Hepatocyte (in vitro differentiated cells): ENCODE measurements around the gene ZNF587B. TPM values are rescaled to one million over a fixed set of nuclear protein-coding genes. Genes with fewer than 3 reads are reported as not detected.
"Not testable (repeated sequence)": the region's sequence is repeated elsewhere in the genome, so short reads cannot be mapped to it uniquely, and the experiment has no call there.

ENCODE experiments used
- DNase-seq: peaks from one replicate; pipeline ENCODE4 v3.0.0-alpha.2; 2016; ENCODE audit warnings: low spot score
- H2AFZ ChIP-seq: fragments of 200-600 bp; sonication (generic); 2 replicates; pipeline ENCODE4 v1.6.0; 2016; ENCODE audit warnings: antibody characterized with exemption, mild to moderate bottlenecking
- H3K27ac ChIP-seq: fragments of 200-600 bp; sonication (generic); 2 replicates; pipeline ENCODE4 v1.5.1; 2016; ENCODE audit warnings: mild to moderate bottlenecking
- H3K27me3 ChIP-seq: fragments of 200-600 bp; sonication (generic); 2 replicates; pipeline ENCODE4 v1.6.1; 2016
- H3K36me3 ChIP-seq: fragments of 200-600 bp; sonication (generic); replicated peaks from 2 replicates; pipeline ENCODE4 v1.5.1; 2016; ENCODE audit warnings: low read depth; ENCODE audit not compliant: insufficient read depth
- H3K4me1 ChIP-seq: fragments of 200-600 bp; sonication (generic); 2 replicates; pipeline ENCODE4 v1.5.1; 2016; ENCODE audit warnings: mild to moderate bottlenecking, moderate library complexity; ENCODE audit not compliant: insufficient read depth
- H3K4me2 ChIP-seq: fragments of 200-600 bp; sonication (generic); 2 replicates; pipeline ENCODE4 v1.6.0; 2016
- H3K4me3 ChIP-seq: fragments of 200-600 bp; sonication (generic); 2 replicates; pipeline ENCODE4 v1.5.1; 2016; ENCODE audit warnings: mild to moderate bottlenecking
- H3K79me2 ChIP-seq: fragments of 200-600 bp; sonication (generic); 2 replicates; pipeline ENCODE4 v1.6.0; 2017; ENCODE audit warnings: mild to moderate bottlenecking
- H3K9me2 ChIP-seq: fragments of 200-600 bp; sonication (generic); replicated peaks from 2 replicates; pipeline ENCODE4 v1.6.0; 2017; ENCODE audit warnings: mild to moderate bottlenecking; ENCODE audit not compliant: insufficient read depth
- H3K9me3 ChIP-seq: fragments of 200-600 bp; sonication (generic); 2 replicates; pipeline ENCODE4 v1.5.1; 2016; ENCODE audit warnings: low read depth, mild to moderate bottlenecking
- H4K20me1 ChIP-seq: fragments of 200-600 bp; sonication (generic); 2 replicates; pipeline ENCODE4 v1.6.0; 2016; ENCODE audit warnings: mild to moderate bottlenecking; ENCODE audit not compliant: insufficient read depth, poor library complexity, severe bottlenecking
- CTCF ChIP-seq: fragments of 200-600 bp; sonication (generic); IDR thresholded peaks from 2 replicates; pipeline ENCODE4 v1.5.1; 2016; ENCODE audit warnings: antibody characterized with exemption, mild to moderate bottlenecking; ENCODE audit not compliant: poor library complexity
- EZH2 ChIP-seq: fragments of 200-600 bp; sonication (generic); IDR thresholded peaks from 2 replicates; pipeline ENCODE4 v1.6.1; 2016; ENCODE audit warnings: antibody characterized with exemption, mild to moderate bottlenecking, borderline replicate concordance
- EZH2phosphoT487 ChIP-seq: fragments of 200-600 bp; sonication (generic); IDR thresholded peaks from one replicate; pipeline ENCODE4 v1.6.1; 2018; ENCODE audit warnings: antibody characterized with exemption, mild to moderate bottlenecking, low read depth, moderate library complexity; ENCODE audit not compliant: unreplicated experiment, severe bottlenecking
- WGBS: methylation state at CpG from one replicate; pipeline ENCODE4 v1.1.6; 2016; ENCODE audit warnings: low lambda C conversion rate; ENCODE audit errors: missing lambda C conversion rate; 5-methylcytosine and 5-hydroxymethylcytosine counted together
- polyA plus RNA-seq: library from polyadenylated mRNA; unstranded; fragments of >200 nt; fragmentation: Nextera tagmentation; extraction: Ambion mirVana; gene quantifications from 2 replicates; pipeline ENCODE4 v1.2.1, GENCODE V29; 2016
- total RNA-seq: library from RNA; depleted of rRNA; stranded (reverse); fragments of >200 nt; gene quantifications from 2 replicates; pipeline ENCODE4 v1.2.3, GENCODE V29; 2014

The ZNF587B gene
- total and polyA plus RNA-seq, 2 experiments from 2014 or later: 1.8 to 16.8 TPM

GRCh38 chr19:57825511-57825910, 4.6 kb upstream of the ZNF587B start:
- Histone ChIP-seq H3K4me3 (no peak overlapping the region), H3K79me2 (peaks cover 88% of the 10 kb centered on the region), H3K9me3 (no peaks in the 10 kb centered on the region), H4K20me1 (no peaks in the 10 kb centered on the region), H3K9me2 (no peaks in the 10 kb centered on the region), H3K27me3 (no peaks in the 10 kb centered on the region), H3K36me3 (no peaks in the 10 kb centered on the region), H2AFZ (no peak overlapping the region), H3K27ac (no peak overlapping the region), H3K4me1 (peaks cover 48% of the 10 kb centered on the region), H3K4me2 (no peak overlapping the region)
- DNase-seq: no peak
- no peak for TF ChIP-seq EZH2phosphoT487
- no peak for TF ChIP-seq EZH2
- no peak for TF ChIP-seq CTCF
- WGBS: 94% methylated on average over 6 of the region's 6 CpGs

GRCh38 chr19:57829316-57829715, 783 bp upstream of the ZNF587B start:
- peak overlapping the region; percentile 94 for H3K27ac ChIP-seq
- no peak for TF ChIP-seq EZH2phosphoT487
- TF ChIP-seq EZH2: no peak
- no peak for TF ChIP-seq CTCF
- no peaks in the 10 kb centered on the region for H3K9me3 ChIP-seq
- peak overlapping the region; percentile 86 for H3K4me2 ChIP-seq
- DNase-seq: peak; percentile 31
- no peaks in the 10 kb centered on the region for H3K36me3 ChIP-seq
- H3K79me2 ChIP-seq: peaks cover 75% of the 10 kb centered on the region
- no peak overlapping the region for H3K4me3 ChIP-seq
- no peaks in the 10 kb centered on the region for H3K27me3 ChIP-seq
- no peak overlapping the region for H2AFZ ChIP-seq
- whole genome bisulfite sequencing: 27% methylated on average over 5 of the region's 5 CpGs
- no peaks in the 10 kb centered on the region for H3K9me2 ChIP-seq
- no peaks in the 10 kb centered on the region for H4K20me1 ChIP-seq
- H3K4me1 ChIP-seq: peaks cover 29% of the 10 kb centered on the region

- H3K79me2 ChIP-seq: peaks cover 55% of the 10 kb centered on the region
- not testable (repeated sequence) for H4K20me1 ChIP-seq, H3K4me2 ChIP-seq, DNase-seq, H3K27ac ChIP-seq, H3K9me2 ChIP-seq, H2AFZ ChIP-seq, H3K4me3 ChIP-seq, H3K4me1 ChIP-seq, H3K36me3 ChIP-seq, H3K9me3 ChIP-seq, H3K27me3 ChIP-seq
- WGBS: 97% methylated on average over 5 of the region's 5 CpGs
Observed at GRCh38 chr19:57836991-57837390, 6.9 kb downstream of the ZNF587B start.

GRCh38 chr19:57838622-57839191, 8.6 kb downstream of the ZNF587B start:
- Histone ChIP-seq H4K20me1 (peaks cover 17% of the 10 kb centered on the region), H3K79me2 (peaks cover 62% of the 10 kb centered on the region)
- H3K4me3 ChIP-seq, H3K9me3 ChIP-seq, H2AFZ ChIP-seq, H3K4me1 ChIP-seq, H3K27ac ChIP-seq, H3K27me3 ChIP-seq, H3K36me3 ChIP-seq, H3K4me2 ChIP-seq, DNase-seq, H3K9me2 ChIP-seq: not testable (repeated sequence)
- 91% methylated on average over 5 of the region's 5 CpGs for WGBS
